ENCODE results near the gene ZNF384.

GRCh38 chr12:6701078-6701768 is 12.0 kb upstream of the ZNF384 start:
- no peak for TF ChIP-seq EZH2phosphoT487 (IDR thresholded peaks at IDR 0.05; ENCODE audit: low read depth, severe bottlenecking, unreplicated experiment)
- TF ChIP-seq CTCF (IDR thresholded peaks at IDR 0.05; ENCODE audit: poor library complexity) = no peak
